ENCODE data around the gene ARAP2.

ARAP2 gene

DNA sequence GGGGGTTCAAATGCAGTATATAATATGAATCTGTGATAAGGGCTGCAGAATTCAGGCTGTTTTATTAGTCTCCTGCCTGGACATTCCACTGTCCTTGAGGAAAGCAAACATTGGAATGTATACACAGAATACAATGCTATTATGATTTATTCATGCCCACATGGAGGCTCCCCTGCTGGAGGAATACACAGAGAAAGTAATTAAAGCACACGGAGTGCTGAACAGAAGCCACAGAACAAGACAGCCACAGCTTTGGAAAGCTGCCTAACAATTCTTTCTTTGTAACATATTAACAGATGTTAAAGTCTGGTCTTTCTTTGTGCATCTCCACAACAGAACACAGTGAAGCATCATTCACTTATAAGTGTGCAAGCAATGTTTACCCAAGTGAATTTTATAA lies 155.8 kb downstream of the ARAP2 start:
- DNase-seq: no peak

DNA sequence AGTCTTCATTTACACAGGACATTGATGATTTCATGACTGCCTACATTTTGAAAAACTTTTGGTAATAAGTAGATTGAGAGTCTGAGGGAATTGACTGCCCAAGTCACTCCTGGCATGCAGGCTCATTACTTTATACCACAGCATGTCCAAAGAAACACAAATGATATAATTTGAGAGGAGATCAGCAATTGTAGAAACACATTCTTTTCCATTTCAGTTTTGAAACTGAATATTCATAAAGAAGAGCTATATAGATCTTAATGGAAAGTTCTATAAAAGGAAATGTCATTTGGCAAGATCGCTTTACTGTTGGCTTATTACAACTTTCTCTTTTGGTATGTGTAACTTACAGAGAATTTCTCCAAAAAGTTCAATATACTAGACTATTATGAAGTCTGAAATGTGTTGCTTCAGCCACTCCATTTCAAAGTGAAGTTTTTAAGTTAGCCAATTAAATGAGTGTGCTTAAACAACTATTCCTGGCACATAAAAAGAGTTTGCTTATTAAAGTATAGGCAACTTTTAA lies 158.0 kb downstream of the ARAP2 start:
- no peak for DNase-seq

- no peak for DNase-seq
These were observed 161.5 kb downstream of the ARAP2 start for GRCh38 chr4:36082817-36083216.

- no peak for DNase-seq
These were observed 163.1 kb downstream of the ARAP2 start for GRCh38 chr4:36081185-36081584.

DNA sequence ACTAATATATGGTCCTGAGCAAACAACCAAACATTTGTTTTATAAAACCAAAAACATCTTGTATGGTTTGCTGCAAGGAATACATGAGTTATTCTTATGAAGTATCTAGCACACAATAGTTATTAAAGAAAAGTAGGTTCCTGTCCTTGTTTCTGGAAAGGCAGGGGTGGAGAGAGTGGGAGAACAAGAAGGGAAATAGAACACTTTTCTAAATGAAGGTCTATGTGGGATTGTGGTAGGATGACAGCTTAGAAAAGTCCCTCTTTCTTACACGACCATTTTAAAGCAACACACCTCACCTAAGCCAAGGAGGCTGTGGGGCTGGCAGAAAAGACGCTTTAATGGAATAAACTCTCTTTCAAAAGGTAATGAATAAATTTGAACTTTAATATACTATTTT lies 164.6 kb downstream of the ARAP2 start:
- DNase-seq: no peak

DNA sequence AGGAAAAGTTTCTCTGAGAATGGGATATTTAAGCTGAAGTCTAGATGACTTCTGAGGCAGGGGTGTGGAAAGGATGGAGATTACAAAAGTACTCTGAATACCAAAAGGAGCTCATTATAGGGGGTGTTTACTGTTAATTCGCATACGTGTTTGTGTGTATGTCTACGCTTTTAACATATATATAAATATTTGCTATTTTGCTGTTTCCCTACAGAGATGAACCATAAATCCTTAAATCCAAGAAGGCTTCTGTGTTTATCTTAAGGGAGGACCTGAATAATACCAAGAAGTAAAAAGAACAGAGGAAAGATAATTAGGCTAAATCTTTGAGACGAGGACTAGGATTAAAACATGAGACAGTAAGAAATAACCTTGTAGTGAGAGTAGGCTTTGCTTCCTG lies 166.0 kb downstream of the ARAP2 start:
- DNase-seq: no peak

DNA sequence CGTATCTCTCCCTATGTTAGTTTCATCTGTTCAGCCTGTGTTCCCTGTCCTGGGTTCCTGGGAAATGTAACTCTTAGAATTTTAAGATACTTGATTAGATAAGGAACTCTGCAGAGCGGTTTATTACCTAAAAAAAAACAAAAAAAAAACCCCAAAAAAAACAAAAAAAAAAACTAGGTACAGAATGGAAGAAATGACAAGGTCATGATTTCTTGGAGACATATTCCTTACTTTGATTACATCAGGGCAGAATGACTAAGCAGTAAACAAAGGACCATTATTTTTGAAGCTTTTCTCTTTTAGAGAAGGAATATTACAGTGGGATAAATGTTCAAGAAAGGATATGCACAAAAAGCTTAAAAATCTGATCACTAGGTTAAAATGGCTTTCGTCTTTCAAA lies 171.8 kb downstream of the ARAP2 start:
- no peak for DNase-seq

GRCh38 chr4:36067116-36067515 lies 177.2 kb downstream of the ARAP2 start:
- DNase-seq: no peak

- DNase-seq: no peak
These were observed 178.9 kb downstream of the ARAP2 start for GRCh38 chr4:36065274-36065871.

DNA sequence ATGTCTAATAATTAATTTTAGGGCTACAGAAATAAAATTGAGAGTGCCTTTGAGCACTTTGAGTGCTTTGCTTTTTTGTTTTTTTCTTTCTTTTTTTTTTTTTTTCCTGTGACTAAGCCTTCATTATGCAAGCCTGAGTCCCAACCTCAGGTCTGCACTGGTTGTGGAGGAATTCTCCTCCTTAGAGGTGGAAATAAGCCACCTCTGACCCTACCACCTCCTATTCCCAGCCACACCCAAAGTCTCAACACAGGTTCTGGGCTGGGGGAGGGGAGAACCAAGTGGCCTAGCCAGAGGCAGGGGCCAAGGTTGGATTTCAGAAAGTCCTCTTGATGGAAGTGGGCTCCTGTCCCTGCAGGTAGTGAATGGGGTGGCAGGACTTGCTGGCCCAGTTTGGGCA lies 180.2 kb downstream of the ARAP2 start:
- DNase-seq: no peak

- no peak for DNase-seq
These were observed 188.2 kb downstream of the ARAP2 start for GRCh38 chr4:36056136-36056535.

- DNase-seq: no peak
These were observed 189.5 kb downstream of the ARAP2 start for GRCh38 chr4:36054694-36055422.

GRCh38 chr4:36053930-36054329 lies 190.4 kb downstream of the ARAP2 start:
- DNase-seq: no peak

DNA sequence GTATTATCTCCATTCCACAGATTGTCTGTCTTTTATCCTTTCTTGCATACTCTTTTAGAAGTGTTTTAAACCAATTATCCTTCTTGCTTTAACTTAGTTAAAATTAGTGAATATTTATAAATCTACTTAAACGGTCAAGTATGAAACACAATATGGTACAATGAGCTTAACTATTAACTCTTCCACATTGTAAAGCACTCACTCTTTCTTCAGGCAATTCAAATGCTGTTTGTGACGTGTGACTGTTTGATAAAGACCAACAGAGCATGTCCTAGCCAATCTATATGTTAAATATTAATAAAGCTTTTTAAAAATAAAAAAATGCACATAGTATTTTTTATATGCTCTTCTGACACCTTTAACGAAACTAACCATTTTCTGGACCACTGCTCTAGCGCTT lies 192.7 kb downstream of the ARAP2 start:
- DNase-seq: no peak

- no peak for DNase-seq
These were observed 198.3 kb downstream of the ARAP2 start for GRCh38 chr4:36046026-36046425.

DNA sequence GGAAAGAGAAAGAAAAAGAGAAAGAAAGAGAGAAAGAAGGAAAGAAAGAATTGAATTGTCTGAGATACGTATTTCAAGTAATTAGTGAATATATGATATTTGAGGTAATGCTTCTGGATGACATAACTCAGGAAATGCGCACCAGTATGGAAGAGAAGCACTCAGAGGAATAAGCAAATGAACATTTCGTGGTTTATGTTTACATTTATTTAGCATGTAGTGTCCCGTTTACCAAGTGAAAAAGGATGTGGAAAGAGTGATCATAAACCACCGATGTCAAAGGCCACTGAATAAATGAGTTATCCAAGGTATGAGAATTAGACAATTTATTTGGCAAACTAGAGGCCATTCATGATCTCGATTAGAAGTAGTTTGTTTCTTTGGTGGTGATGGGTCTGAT lies 200.4 kb downstream of the ARAP2 start:
- DNase-seq: no peak

- DNase-seq: no peak
These were observed 201.1 kb downstream of the ARAP2 start for GRCh38 chr4:36043241-36043640.

GRCh38 chr4:36042122-36042970 lies 202.0 kb downstream of the ARAP2 start:
- DNase-seq: no peak

GRCh38 chr4:36041340-36041739 lies 203.0 kb downstream of the ARAP2 start:
- no peak for DNase-seq

GRCh38 chr4:36039026-36039425 lies 205.3 kb downstream of the ARAP2 start:
- DNase-seq: no peak

DNA sequence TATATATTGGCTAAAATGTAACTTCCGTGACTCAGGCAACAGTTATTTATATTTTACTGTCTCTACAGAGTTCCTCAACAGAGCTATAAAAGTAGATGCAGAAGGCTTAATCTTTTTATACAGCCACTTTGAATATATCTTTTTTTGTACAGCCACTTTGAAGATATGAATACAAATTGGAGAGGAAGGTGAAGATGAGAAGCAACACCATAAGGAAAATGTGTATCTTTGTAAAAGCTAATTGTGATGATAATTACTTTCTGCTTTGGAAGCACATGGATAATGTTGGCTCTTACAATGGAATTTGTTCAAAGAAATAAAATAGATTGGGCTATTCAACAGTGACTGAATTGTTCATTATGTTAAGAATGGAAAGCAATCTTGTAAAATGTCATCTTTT lies 205.8 kb downstream of the ARAP2 start:
- DNase-seq: no peak

DNA sequence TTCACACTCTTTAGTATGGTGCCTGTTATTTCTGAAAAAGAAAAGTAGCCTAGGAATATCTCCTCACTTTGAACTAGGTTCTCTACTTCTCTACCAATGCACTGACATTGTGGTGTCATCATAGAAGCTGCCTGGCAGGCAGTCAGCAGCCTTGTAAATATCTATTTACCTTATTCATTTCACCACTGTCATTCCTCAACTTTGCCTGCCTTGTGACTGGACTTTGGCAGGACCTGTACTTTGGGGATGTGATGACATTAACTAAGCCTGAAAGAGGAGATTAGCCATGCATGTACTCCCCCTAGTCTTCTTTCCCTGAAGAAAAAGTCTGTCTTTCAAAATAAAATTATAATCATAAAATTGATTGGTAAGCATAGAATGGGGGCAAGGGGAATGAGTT lies 207.2 kb downstream of the ARAP2 start:
- no peak for DNase-seq

- DNase-seq: no peak
These were observed 214.4 kb downstream of the ARAP2 start for GRCh38 chr4:36029951-36030350.

- no peak for DNase-seq
These were observed 217.1 kb downstream of the ARAP2 start for GRCh38 chr4:36027203-36027602.

Measured in activated gamma-delta T cell (primary cell).